ENCODE data around the gene GRK7.

DNA sequence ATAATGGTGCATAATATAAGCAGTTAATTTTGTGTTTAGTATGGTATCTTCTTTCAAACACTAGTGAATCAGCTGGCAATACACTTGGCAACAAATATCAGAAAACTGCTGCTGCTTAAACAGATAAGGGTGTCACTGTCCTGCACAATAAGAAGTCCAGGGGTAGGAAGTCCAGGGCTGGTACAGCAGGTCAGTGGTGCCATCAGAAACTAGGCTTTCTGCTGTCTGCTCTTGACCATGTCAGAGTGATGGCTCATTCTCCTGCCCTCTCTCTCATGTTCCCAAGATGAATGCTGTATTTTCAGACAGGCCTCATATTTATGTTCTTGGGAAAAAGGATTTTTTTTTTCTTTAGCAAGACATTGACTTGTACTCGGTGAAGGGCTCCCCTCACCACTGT lies 9.2 kb upstream of the GRK7 start:
- no peak for TF ChIP-seq POLR2A (IDR thresholded peaks at IDR 0.05; ENCODE audit: extremely low read depth, insufficient read length)
- TF ChIP-seq, protein P1, sequence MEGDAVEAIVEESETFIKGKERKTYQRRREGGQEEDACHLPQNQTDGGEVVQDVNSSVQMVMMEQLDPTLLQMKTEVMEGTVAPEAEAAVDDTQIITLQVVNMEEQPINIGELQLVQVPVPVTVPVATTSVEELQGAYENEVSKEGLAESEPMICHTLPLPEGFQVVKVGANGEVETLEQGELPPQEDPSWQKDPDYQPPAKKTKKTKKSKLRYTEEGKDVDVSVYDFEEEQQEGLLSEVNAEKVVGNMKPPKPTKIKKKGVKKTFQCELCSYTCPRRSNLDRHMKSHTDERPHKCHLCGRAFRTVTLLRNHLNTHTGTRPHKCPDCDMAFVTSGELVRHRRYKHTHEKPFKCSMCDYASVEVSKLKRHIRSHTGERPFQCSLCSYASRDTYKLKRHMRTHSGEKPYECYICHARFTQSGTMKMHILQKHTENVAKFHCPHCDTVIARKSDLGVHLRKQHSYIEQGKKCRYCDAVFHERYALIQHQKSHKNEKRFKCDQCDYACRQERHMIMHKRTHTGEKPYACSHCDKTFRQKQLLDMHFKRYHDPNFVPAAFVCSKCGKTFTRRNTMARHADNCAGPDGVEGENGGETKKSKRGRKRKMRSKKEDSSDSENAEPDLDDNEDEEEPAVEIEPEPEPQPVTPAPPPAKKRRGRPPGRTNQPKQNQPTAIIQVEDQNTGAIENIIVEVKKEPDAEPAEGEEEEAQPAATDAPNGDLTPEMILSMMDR (IDR thresholded peaks at IDR 0.05; ENCODE audit: low read depth, low read length) = no peak
